ENCODE results near the gene ADAMTSL3.

The ADAMTSL3 gene

DNA sequence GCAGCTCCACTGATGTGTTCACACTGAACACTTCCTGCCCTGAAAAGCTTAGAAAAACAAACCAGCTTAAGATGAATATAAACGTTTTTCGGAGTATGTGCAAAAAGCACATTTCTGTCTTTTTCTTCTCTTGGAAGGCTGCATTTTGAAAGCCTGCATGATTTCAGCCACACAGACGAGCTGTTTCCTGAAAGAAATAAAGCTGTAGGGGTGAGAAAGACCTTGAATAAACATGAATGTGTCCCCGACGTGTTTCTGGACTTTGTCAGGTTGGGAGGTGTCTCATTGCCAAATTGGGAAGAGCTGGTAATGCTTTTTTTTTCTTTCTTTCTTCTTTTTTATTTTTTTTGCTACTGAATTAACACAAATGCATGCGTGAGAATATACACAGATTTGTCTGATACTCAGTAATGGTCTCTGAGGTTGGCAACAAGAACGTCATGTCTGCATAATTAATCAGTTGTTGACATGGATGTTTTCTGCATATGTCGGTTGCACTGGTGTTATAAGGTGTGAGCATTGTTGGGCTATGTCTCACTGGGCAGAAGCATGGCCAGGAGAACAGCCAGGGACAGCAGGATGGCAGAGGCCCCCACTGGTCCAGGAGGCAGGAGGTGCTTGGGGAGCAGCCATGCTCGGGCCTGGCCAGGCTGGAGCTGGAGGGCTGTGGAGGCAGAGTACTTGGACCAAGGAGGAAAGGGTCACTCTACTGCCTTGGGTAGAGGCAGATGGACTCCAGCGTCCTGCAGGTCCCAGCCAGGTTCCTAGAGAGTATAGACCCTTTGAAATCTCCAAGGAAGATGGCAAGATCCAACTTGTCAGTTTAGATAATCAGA lies 39.0 kb downstream of the ADAMTSL3 start:
- no peak overlapping the region for H3K9ac ChIP-seq (ENCODE audit: low read length)
- no peaks in the 10 kb centered on the region for H4K20me1 ChIP-seq (ENCODE audit: insufficient read depth, low read length)
- H3K4me3 ChIP-seq (ENCODE audit: low read length) = no peak overlapping the region
- TF ChIP-seq EZH2phosphoT487 (IDR thresholded peaks at IDR 0.05; ENCODE audit: low read depth) = no peak
- TF ChIP-seq, protein P1, sequence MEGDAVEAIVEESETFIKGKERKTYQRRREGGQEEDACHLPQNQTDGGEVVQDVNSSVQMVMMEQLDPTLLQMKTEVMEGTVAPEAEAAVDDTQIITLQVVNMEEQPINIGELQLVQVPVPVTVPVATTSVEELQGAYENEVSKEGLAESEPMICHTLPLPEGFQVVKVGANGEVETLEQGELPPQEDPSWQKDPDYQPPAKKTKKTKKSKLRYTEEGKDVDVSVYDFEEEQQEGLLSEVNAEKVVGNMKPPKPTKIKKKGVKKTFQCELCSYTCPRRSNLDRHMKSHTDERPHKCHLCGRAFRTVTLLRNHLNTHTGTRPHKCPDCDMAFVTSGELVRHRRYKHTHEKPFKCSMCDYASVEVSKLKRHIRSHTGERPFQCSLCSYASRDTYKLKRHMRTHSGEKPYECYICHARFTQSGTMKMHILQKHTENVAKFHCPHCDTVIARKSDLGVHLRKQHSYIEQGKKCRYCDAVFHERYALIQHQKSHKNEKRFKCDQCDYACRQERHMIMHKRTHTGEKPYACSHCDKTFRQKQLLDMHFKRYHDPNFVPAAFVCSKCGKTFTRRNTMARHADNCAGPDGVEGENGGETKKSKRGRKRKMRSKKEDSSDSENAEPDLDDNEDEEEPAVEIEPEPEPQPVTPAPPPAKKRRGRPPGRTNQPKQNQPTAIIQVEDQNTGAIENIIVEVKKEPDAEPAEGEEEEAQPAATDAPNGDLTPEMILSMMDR (IDR thresholded peaks at IDR 0.05; ENCODE audit: low read depth, low read length) = no peak
- peaks cover 13% of the 10 kb centered on the region; the same call in 1 of the 2 replicates for H3K27me3 ChIP-seq (ENCODE audit: low read depth, low read length)
- no peaks in the 10 kb centered on the region for H3K9me3 ChIP-seq (ENCODE audit: insufficient read depth, low read length)
- H3K36me3 ChIP-seq (replicated peaks; ENCODE audit: low read depth, low read length) = no peaks in the 10 kb centered on the region
- no peak overlapping the region for H2AFZ ChIP-seq (ENCODE audit: low read depth, low read length)
- no peak overlapping the region for H3K27ac ChIP-seq (ENCODE audit: low read length)
- H3K4me1 ChIP-seq (ENCODE audit: low read length) = no peaks in the 10 kb centered on the region
- H3K4me2 ChIP-seq (ENCODE audit: low read length) = no peak overlapping the region
- no peaks in the 10 kb centered on the region for H3K79me2 ChIP-seq (ENCODE audit: low read length)

DNA sequence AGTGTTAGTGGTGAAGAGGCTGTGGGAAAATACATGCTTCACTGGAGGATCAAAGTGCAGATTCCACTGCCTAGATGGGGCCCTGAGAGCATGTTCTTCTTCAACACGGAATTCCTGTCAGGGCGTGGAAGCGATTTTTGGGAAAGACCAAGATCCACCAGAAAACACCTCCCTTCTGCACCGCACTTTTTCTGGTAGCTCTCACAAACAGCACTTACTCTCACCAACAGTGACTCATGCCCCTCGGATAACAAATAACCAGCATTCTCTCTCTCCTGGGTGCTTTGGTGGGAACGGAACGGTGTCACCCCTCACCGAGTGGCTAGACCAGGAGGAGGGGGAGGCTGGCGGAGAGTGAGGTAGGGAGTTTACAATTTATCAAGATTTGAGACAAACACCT lies 40.1 kb downstream of the ADAMTSL3 start:
- Histone ChIP-seq H3K79me2 (ENCODE audit: low read length) (no peaks in the 10 kb centered on the region), H3K36me3 (replicated peaks; ENCODE audit: low read depth, low read length) (no peaks in the 10 kb centered on the region), H4K20me1 (ENCODE audit: insufficient read depth, low read length) (no peaks in the 10 kb centered on the region), H3K9ac (ENCODE audit: low read length) (no peak overlapping the region), H3K4me1 (ENCODE audit: low read length) (no peaks in the 10 kb centered on the region), H3K4me3 (ENCODE audit: low read length) (no peak overlapping the region), H2AFZ (ENCODE audit: low read depth, low read length) (no peak overlapping the region), H3K4me2 (ENCODE audit: low read length) (no peak overlapping the region), H3K27ac (ENCODE audit: low read length) (no peak overlapping the region), H3K9me3 (ENCODE audit: insufficient read depth, low read length) (no peaks in the 10 kb centered on the region), H3K27me3 (ENCODE audit: low read depth, low read length) (peaks cover 12% of the 10 kb centered on the region; the same call in 1 of the 2 replicates)
- no peak for TF ChIP-seq EZH2phosphoT487 (IDR thresholded peaks at IDR 0.05; ENCODE audit: low read depth)
- TF ChIP-seq, protein P1 (IDR thresholded peaks at IDR 0.05; ENCODE audit: low read depth, low read length) = no peak

DNA sequence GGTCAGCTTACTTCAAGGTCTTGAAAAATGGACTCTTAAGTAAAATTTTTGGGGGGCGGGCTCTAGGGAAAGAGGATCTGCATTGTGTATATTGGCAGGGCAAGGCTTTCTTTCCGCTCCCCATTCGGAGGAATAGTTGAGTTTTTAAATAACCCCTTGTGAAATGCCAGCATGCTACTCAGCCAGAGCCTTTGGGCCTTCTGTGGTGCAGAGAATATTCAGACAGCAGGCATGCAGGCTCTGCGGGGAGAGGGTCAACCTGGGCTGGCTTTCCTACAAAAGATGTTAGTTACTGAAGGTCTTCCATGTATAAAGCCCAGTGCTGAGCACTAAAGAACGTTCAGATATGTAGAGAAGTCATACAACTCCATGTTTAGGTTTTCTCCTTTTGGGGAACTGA lies 40.6 kb downstream of the ADAMTSL3 start:
- H3K4me3 ChIP-seq (ENCODE audit: low read length) = no peak overlapping the region
- TF ChIP-seq, protein P1 (IDR thresholded peaks at IDR 0.05; ENCODE audit: low read depth, low read length) = no peak
- TF ChIP-seq EZH2phosphoT487 (IDR thresholded peaks at IDR 0.05; ENCODE audit: low read depth) = no peak
- H2AFZ ChIP-seq (ENCODE audit: low read depth, low read length) = no peak overlapping the region
- no peak overlapping the region for H3K4me2 ChIP-seq (ENCODE audit: low read length)
- H3K36me3 ChIP-seq (replicated peaks; ENCODE audit: low read depth, low read length) = no peaks in the 10 kb centered on the region
- H3K27me3 ChIP-seq (ENCODE audit: low read depth, low read length) = peaks cover 12% of the 10 kb centered on the region; the same call in 1 of the 2 replicates
- no peak overlapping the region for H3K27ac ChIP-seq (ENCODE audit: low read length)
- no peaks in the 10 kb centered on the region for H4K20me1 ChIP-seq (ENCODE audit: insufficient read depth, low read length)
- H3K79me2 ChIP-seq (ENCODE audit: low read length) = no peaks in the 10 kb centered on the region
- H3K9me3 ChIP-seq (ENCODE audit: insufficient read depth, low read length) = no peaks in the 10 kb centered on the region
- no peak overlapping the region for H3K9ac ChIP-seq (ENCODE audit: low read length)
- no peaks in the 10 kb centered on the region for H3K4me1 ChIP-seq (ENCODE audit: low read length)

DNA sequence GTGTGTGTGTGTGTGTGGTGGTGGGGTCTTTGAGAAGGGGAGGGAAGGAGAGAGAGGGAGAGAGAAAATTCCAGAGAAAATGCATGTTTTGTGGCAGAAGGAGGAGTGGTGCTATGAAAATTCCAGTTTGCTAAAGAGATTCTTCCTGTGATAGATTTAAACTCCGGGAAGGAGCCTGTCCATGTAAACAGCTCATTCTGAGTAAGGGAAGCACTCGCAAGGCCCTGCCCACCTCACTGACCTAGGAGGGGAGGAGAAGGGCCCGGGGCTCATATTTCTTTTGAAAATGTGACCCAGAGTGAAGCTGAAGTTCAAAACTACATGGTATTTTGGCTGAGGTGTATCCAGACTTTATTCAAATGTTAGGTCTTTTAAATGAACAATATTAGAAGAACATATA lies 41.3 kb downstream of the ADAMTSL3 start:
- H3K4me1 ChIP-seq (ENCODE audit: low read length) = no peaks in the 10 kb centered on the region
- H3K36me3 ChIP-seq (replicated peaks; ENCODE audit: low read depth, low read length) = no peaks in the 10 kb centered on the region
- H3K9me3 ChIP-seq (ENCODE audit: insufficient read depth, low read length) = no peaks in the 10 kb centered on the region
- H3K4me2 ChIP-seq (ENCODE audit: low read length) = no peak overlapping the region
- no peaks in the 10 kb centered on the region for H3K79me2 ChIP-seq (ENCODE audit: low read length)
- TF ChIP-seq EZH2phosphoT487 (IDR thresholded peaks at IDR 0.05; ENCODE audit: low read depth) = no peak
- TF ChIP-seq, protein P1 (IDR thresholded peaks at IDR 0.05; ENCODE audit: low read depth, low read length) = no peak
- H3K27me3 ChIP-seq (ENCODE audit: low read depth, low read length) = peaks cover 12% of the 10 kb centered on the region; the same call in 1 of the 2 replicates
- no peak overlapping the region for H2AFZ ChIP-seq (ENCODE audit: low read depth, low read length)
- H4K20me1 ChIP-seq (ENCODE audit: insufficient read depth, low read length) = no peaks in the 10 kb centered on the region
- H3K9ac ChIP-seq (ENCODE audit: low read length) = no peak overlapping the region
- no peak overlapping the region for H3K27ac ChIP-seq (ENCODE audit: low read length)
- no peak overlapping the region for H3K4me3 ChIP-seq (ENCODE audit: low read length)
